CD4-positive, alpha-beta memory T cell (primary cell): Measurements from ENCODE around the gene POU5F1. TPM values are rescaled to one million over a fixed set of nuclear protein-coding genes. Genes with fewer than 3 reads are reported as not detected.

Experiments used
- CTCF ChIA-PET: fragments of 350-600 bp; sonication (Branson Sonifier 250); formaldehyde crosslinking; loops from one replicate; lab custom pipeline; 2021; ENCODE audit warnings: inconsistent platforms; ENCODE audit not compliant: partially characterized antibody; lab: Charles Lee
- POLR2A ChIA-PET: fragments of 350-600 bp; sonication (Branson Sonifier 250); formaldehyde crosslinking; loops from one replicate; lab custom pipeline; 2021; ENCODE audit not compliant: partially characterized antibody; lab: Charles Lee
- DNase-seq, 5 donors: peaks; one replicate each; pipeline versions ENCODE4 v3.0.0 to v3.0.0-alpha.2; 2020 to 2022; ENCODE audit warnings: mixed read lengths in 1 of 5
- H3K27ac ChIP-seq: one replicate; pipeline ENCODE4 v1.7.0; 2013; ENCODE audit warnings: low read depth, low read length
- H3K27me3 ChIP-seq: 2 replicates; pipeline ENCODE4 v1.7.0; 2013; ENCODE audit warnings: mild to moderate bottlenecking, low read length, moderate library complexity; ENCODE audit not compliant: insufficient read depth
- H3K36me3 ChIP-seq: 2 replicates; pipeline ENCODE4 v1.7.0; 2013; ENCODE audit warnings: mild to moderate bottlenecking, low read length, moderate library complexity; ENCODE audit not compliant: insufficient read depth
- H3K4me1 ChIP-seq: 2 replicates; pipeline ENCODE4 v1.7.0; 2013; ENCODE audit warnings: mild to moderate bottlenecking, low read length, moderate library complexity; ENCODE audit not compliant: insufficient read depth
- H3K4me3 ChIP-seq, 2 donors: one replicate each; pipeline ENCODE4 v1.7.0; 2013; ENCODE audit warnings: low read length in 2 of 2, mild to moderate bottlenecking in 1 of 2
- H3K9me3 ChIP-seq, 2 donors: one replicate each; pipeline ENCODE4 v1.7.0; 2013; ENCODE audit warnings: low read length in 2 of 2, control low read depth in 1 of 2; ENCODE audit not compliant: control insufficient read depth in 1 of 2
- H3K27ac Mint-ChIP-seq, 7 donors: one replicate each; pipeline ENCODE4 v1.8.0; 2020 to 2021; ENCODE audit warnings: mixed read lengths in 7 of 7, mild to moderate bottlenecking in 6 of 7, inconsistent platforms in 3 of 7, moderate library complexity in 3 of 7
- H3K27me3 Mint-ChIP-seq, 2 donors: one replicate each; pipeline ENCODE4 v1.8.0; 2020 to 2021; ENCODE audit warnings: mixed read lengths in 2 of 2
- H3K36me3 Mint-ChIP-seq, 2 donors: one replicate each; pipeline ENCODE4 v1.8.0; 2020 to 2021; ENCODE audit warnings: mixed read lengths in 2 of 2, inconsistent platforms in 1 of 2, mild to moderate bottlenecking in 1 of 2
- H3K4me1 Mint-ChIP-seq, 4 donors: one replicate each; pipeline ENCODE4 v1.8.0; 2020 to 2021; ENCODE audit warnings: mixed read lengths in 4 of 4, mild to moderate bottlenecking in 1 of 4
- H3K4me3 Mint-ChIP-seq, 8 donors: one replicate each; pipeline ENCODE4 v1.8.0; 2020 to 2021; ENCODE audit warnings: mixed read lengths in 8 of 8, mild to moderate bottlenecking in 7 of 8, moderate library complexity in 6 of 8, inconsistent platforms in 3 of 8
- H3K9me3 Mint-ChIP-seq, 8 donors: one replicate each; pipeline ENCODE4 v1.8.0; 2020 to 2021; ENCODE audit warnings: mixed read lengths in 8 of 8, mild to moderate bottlenecking in 5 of 8, inconsistent platforms in 3 of 8, moderate library complexity in 1 of 8
- intact Hi-C: fragments of 100-400 bp; cut with micrococcal nuclease; formaldehyde crosslinking; loops from one replicate; pipeline ENCODE4 v1.15.1; 2023
- polyA plus RNA-seq, 2 donors: library from polyadenylated mRNA; unstranded; fragments of 300-500 nt; fragmentation: Illumina TruSeq; gene quantifications; one replicate each; pipeline ENCODE4 v1.2.3, GENCODE V29; 2021
- total RNA-seq, 2 experiments: library from RNA; stranded (reverse); gene quantifications; one replicate each; pipeline ENCODE4 v1.2.3, GENCODE V29; 2021

Gene POU5F1
- total and polyA plus RNA-seq, 4 experiments from 2014 or later: not detected

- no peaks in the 10 kb centered on the region for H3K36me3 ChIP-seq
- no peaks in the 10 kb centered on the region for H3K36me3 Mint-ChIP-seq
- H3K9me3 Mint-ChIP-seq: peaks cover 0 to 1% (median 0%) of the 10 kb centered on the region in 8 donors
- intact Hi-C loops: no loop called here
- no peak for DNase-seq
- no peak overlapping the region for H3K27ac ChIP-seq
- POLR2A ChIA-PET: interaction anchor here (1.0 kb wide), 1 partner anchor 69 kb away, joined by 4 read pairs; no protein-coding TSS in a partner anchor
- no peaks in the 10 kb centered on the region for H3K27me3 ChIP-seq
- H3K4me1 Mint-ChIP-seq: peaks cover 0 to 4% (median 4%) of the 10 kb centered on the region in 4 donors
- no peak overlapping the region for H3K4me3 Mint-ChIP-seq
- no peaks in the 10 kb centered on the region for H3K9me3 ChIP-seq
- H3K27me3 Mint-ChIP-seq: peaks cover 2 to 4% of the 10 kb centered on the region in 2 donors
- H3K4me3 ChIP-seq: no peak overlapping the region
- CTCF ChIA-PET: interaction anchor here (1.4 kb wide), 1 partner anchor 21 kb away, joined by 3 read pairs; no protein-coding TSS in a partner anchor
- H3K27ac Mint-ChIP-seq: peak overlapping the region in 1 of 7 donors; percentile 35
- no peaks in the 10 kb centered on the region for H3K4me1 ChIP-seq
These were observed 47.4 kb downstream of the POU5F1 start for GRCh38 chr6:31122791-31123706.

GRCh38 chr6:31121131-31121790, 49.2 kb downstream of the POU5F1 start:
- Histone ChIP-seq H3K27ac (no peak overlapping the region), H3K9me3 (no peaks in the 10 kb centered on the region), H3K4me1 (no peaks in the 10 kb centered on the region), H3K4me3 (no peak overlapping the region), H3K27me3 (no peaks in the 10 kb centered on the region), H3K36me3 (no peaks in the 10 kb centered on the region)
- DNase-seq: no peak
- POLR2A ChIA-PET: interaction anchor here (1.2 kb wide), 1 partner anchor 10 kb away, joined by 3 read pairs; no protein-coding TSS in a partner anchor
- Mint-ChIP-seq H3K9me3 (peaks cover 0 to 1% (median 0%) of the 10 kb centered on the region in 8 donors), H3K27ac (no peak overlapping the region), H3K36me3 (no peaks in the 10 kb centered on the region), H3K4me1 (peaks cover 0 to 1% (median 0%) of the 10 kb centered on the region in 4 donors), H3K27me3 (no peaks in the 10 kb centered on the region), H3K4me3 (no peak overlapping the region)
- CTCF ChIA-PET: interaction anchor here (1.0 to 1.4 kb wide), 3 partner anchors 19 to 34 kb away, joined by 3 read pairs; no protein-coding TSS in a partner anchor
- intact Hi-C loops: no loop called here

- H3K4me3 Mint-ChIP-seq: no peak within 1 kb of the TSS
- Histone ChIP-seq H3K36me3 (no peaks in the 10 kb centered on the region), H3K9me3 (no peaks in the 10 kb centered on the region), H3K4me1 (no peaks in the 10 kb centered on the region), H3K27me3 (no peaks in the 10 kb centered on the region), H3K27ac (no peak within 1 kb of the TSS), H3K4me3 (no peak within 1 kb of the TSS)
- ChIA-PET CTCF (interaction anchor here (1.0 to 2.3 kb wide), 3 partner anchors 33 to 205 kb away, joined by 3 to 9 read pairs (median 3); no protein-coding TSS in a partner anchor), POLR2A (interaction anchor here (1.2 kb wide), 1 partner anchor 9 kb away, joined by 3 read pairs; no protein-coding TSS in a partner anchor)
- H3K4me1 Mint-ChIP-seq: no peaks in the 10 kb centered on the region
- intact Hi-C loops: no loop called here
- peaks cover 0 to 2% (median 0%) of the 10 kb centered on the region in 8 donors for H3K9me3 Mint-ChIP-seq
- no peak within 1 kb of the TSS for H3K27ac Mint-ChIP-seq
- DNase-seq: no peak
- H3K36me3 Mint-ChIP-seq: no peaks in the 10 kb centered on the region
- no peaks in the 10 kb centered on the region for H3K27me3 Mint-ChIP-seq
These were observed 50.1 kb downstream of the POU5F1 start, which contains the start of gene CDSN for GRCh38 chr6:31120151-31120915. CDSN (minus strand) TSS chr6:31120446; CDS start chr6:31120419, 27 bp downstream.

- Mint-ChIP-seq H3K4me1 (peaks cover 2 to 8% (median 5%) of the 10 kb centered on the region in 4 donors), H3K4me3 (no peak overlapping the region), H3K9me3 (peaks cover 0 to 2% (median 0%) of the 10 kb centered on the region in 8 donors), H3K27ac (peak overlapping the region in 2 of 7 donors; percentile 24 to 44), H3K27me3 (peaks cover 0 to 1% of the 10 kb centered on the region in 2 donors), H3K36me3 (no peaks in the 10 kb centered on the region)
- Histone ChIP-seq H3K4me1 (peaks cover 5% of the 10 kb centered on the region), H3K4me3 (no peak overlapping the region), H3K36me3 (no peaks in the 10 kb centered on the region), H3K9me3 (no peaks in the 10 kb centered on the region), H3K27me3 (no peaks in the 10 kb centered on the region), H3K27ac (no peak overlapping the region)
- intact Hi-C loops: no loop called here
- ChIA-PET CTCF (interaction anchor here (0.7 to 7.5 kb wide), 5 partner anchors 12 to 85 kb away, joined by 3 to 62 read pairs (median 3); no protein-coding TSS in a partner anchor), POLR2A (no interaction called here)
- DNase-seq: no peak
These were observed 52.3 kb downstream of the POU5F1 start for GRCh38 chr6:31118178-31118577.

- Mint-ChIP-seq H3K9me3 (peaks cover 0 to 2% (median 0%) of the 10 kb centered on the region in 8 donors), H3K4me1 (peaks cover 2 to 8% (median 5%) of the 10 kb centered on the region in 4 donors), H3K27ac (peak overlapping the region in 1 of 7 donors; percentile 25), H3K4me3 (no peak overlapping the region), H3K36me3 (no peaks in the 10 kb centered on the region), H3K27me3 (peaks cover 0 to 1% of the 10 kb centered on the region in 2 donors)
- no peak overlapping the region for H3K4me3 ChIP-seq
- ChIA-PET CTCF (interaction anchor here (0.8 to 7.5 kb wide), 5 partner anchors 11 to 57 kb away, joined by 3 to 62 read pairs (median 40); no protein-coding TSS in a partner anchor), POLR2A (interaction anchor here (2.1 kb wide), 1 partner anchor 24 kb away, joined by 11 read pairs; no protein-coding TSS in a partner anchor)
- H3K27me3 ChIP-seq: no peaks in the 10 kb centered on the region
- DNase-seq: no peak
- no peaks in the 10 kb centered on the region for H3K9me3 ChIP-seq
- intact Hi-C loops: no loop called here
- H3K27ac ChIP-seq: no peak overlapping the region
- H3K36me3 ChIP-seq: no peaks in the 10 kb centered on the region
- H3K4me1 ChIP-seq: peaks cover 5% of the 10 kb centered on the region
These were observed 53.7 kb downstream of the POU5F1 start for GRCh38 chr6:31116661-31117385.
